DOHH2 (cell line): Measurements from ENCODE around the gene IQCC.

Experiments
- H3F3A ChIP-seq: fragments of 200-600 bp; sonication (generic), shearing (Covaris generic); 2 replicates; pipeline ENCODE4 v1.6.0; 2016; ENCODE audit warnings: antibody characterized with exemption, mild to moderate bottlenecking; ENCODE audit not compliant: control insufficient read depth, insufficient read depth
- H3K27ac ChIP-seq: fragments of 200-600 bp; sonication (generic); 2 replicates; pipeline ENCODE4 v1.5.1; 2014; ENCODE audit warnings: low read depth, mild to moderate bottlenecking, low read length, moderate library complexity
- H3K27me3 ChIP-seq: fragments of 200-600 bp; sonication (generic); 2 replicates; pipeline ENCODE4 v1.6.1; 2014; ENCODE audit warnings: mild to moderate bottlenecking, low read length, mixed read lengths; ENCODE audit not compliant: control insufficient read depth
- H3K36me3 ChIP-seq: fragments of 200-600 bp; sonication (generic); 2 replicates; pipeline ENCODE4 v1.6.1; 2014; ENCODE audit warnings: mild to moderate bottlenecking, low read length, moderate library complexity, mixed read lengths; ENCODE audit not compliant: control insufficient read depth
- H3K4me1 ChIP-seq: fragments of 200-600 bp; sonication (generic); 2 replicates; pipeline ENCODE4 v1.6.1; 2014; ENCODE audit warnings: mild to moderate bottlenecking, low read length, mixed read lengths; ENCODE audit not compliant: control insufficient read depth
- H3K4me2 ChIP-seq: fragments of 200-600 bp; sonication (generic); 2 replicates; pipeline ENCODE4 v1.6.0; 2014; ENCODE audit warnings: mild to moderate bottlenecking, low read length, moderate library complexity
- H3K4me3 ChIP-seq: fragments of 200-600 bp; sonication (generic); 2 replicates; pipeline ENCODE4 v1.5.1; 2014; ENCODE audit warnings: mild to moderate bottlenecking, low read length, mixed read lengths
- H3K79me2 ChIP-seq: fragments of 200-600 bp; sonication (generic); 2 replicates; pipeline ENCODE4 v1.6.1; 2014; ENCODE audit warnings: mild to moderate bottlenecking, low read length, mixed read lengths; ENCODE audit not compliant: control insufficient read depth
- H3K9me2 ChIP-seq: fragments of 200-600 bp; sonication (generic); replicated peaks from 2 replicates; pipeline ENCODE4 v1.6.1; 2014; ENCODE audit warnings: mild to moderate bottlenecking, low read length, mixed read lengths; ENCODE audit not compliant: control insufficient read depth
- H3K9me3 ChIP-seq: fragments of 200-600 bp; sonication (generic); 2 replicates; pipeline ENCODE4 v1.6.1; 2014; ENCODE audit warnings: antibody characterized with exemption, low read length, mixed read lengths; ENCODE audit not compliant: control insufficient read depth, insufficient read depth
- H4K20me1 ChIP-seq: fragments of 200-600 bp; sonication (generic); 2 replicates; pipeline ENCODE4 v1.6.0; 2014; ENCODE audit warnings: low read depth, mild to moderate bottlenecking, antibody characterized with exemption, low read length, moderate library complexity; ENCODE audit not compliant: control insufficient read depth, insufficient read depth
- CTCF ChIP-seq: fragments of 200-600 bp; sonication (generic); IDR thresholded peaks from one replicate; pipeline ENCODE4 v1.5.1; 2014; ENCODE audit warnings: antibody characterized with exemption, mild to moderate bottlenecking, low read depth, low read length; ENCODE audit not compliant: poor library complexity, severe bottlenecking
- EZH2phosphoT487 ChIP-seq: fragments of 200-600 bp; sonication (generic); IDR thresholded peaks from 2 replicates; pipeline ENCODE4 v1.6.1; 2017; ENCODE audit warnings: borderline replicate concordance, mild to moderate bottlenecking, antibody characterized with exemption, low read length, moderate library complexity, mixed read lengths

The IQCC gene

GRCh38 chr1:32223683-32224082 is 18.2 kb downstream of the IQCC start:
- Histone ChIP-seq H3K9me3 (no peaks in the 10 kb centered on the region), H3K9me2 (no peaks in the 10 kb centered on the region), H3F3A (0 out of 2 replicates have a peak, but pooled peaks cover 2% of the 10 kb centered on the region), H3K27ac (no peak overlapping the region), H3K79me2 (peaks cover 42% of the 10 kb centered on the region), H3K36me3 (peaks cover 53% of the 10 kb centered on the region), H3K4me3 (peak overlapping the region; percentile 99), H4K20me1 (no peaks in the 10 kb centered on the region), H3K27me3 (no peaks in the 10 kb centered on the region), H3K4me1 (peaks cover 30% of the 10 kb centered on the region), H3K4me2 (peak overlapping the region; percentile 76)
- no peak for TF ChIP-seq CTCF
- no peak for TF ChIP-seq EZH2phosphoT487

GRCh38 chr1:32224285-32224684 is 18.8 kb downstream of the IQCC start:
- no peak for TF ChIP-seq EZH2phosphoT487
- TF ChIP-seq CTCF = no peak
- H3K4me1 ChIP-seq = peaks cover 30% of the 10 kb centered on the region
- no peaks in the 10 kb centered on the region for H3K9me3 ChIP-seq
- no peak overlapping the region for H3K4me3 ChIP-seq
- H3K36me3 ChIP-seq = peaks cover 58% of the 10 kb centered on the region
- no peaks in the 10 kb centered on the region for H3K27me3 ChIP-seq
- H3F3A ChIP-seq = 0 out of 2 replicates have a peak, but pooled peaks cover 2% of the 10 kb centered on the region
- H3K4me2 ChIP-seq = peak overlapping the region; percentile 76; the same call in 1 of the 2 replicates
- no peaks in the 10 kb centered on the region for H4K20me1 ChIP-seq
- H3K27ac ChIP-seq = no peak overlapping the region
- H3K79me2 ChIP-seq = peaks cover 42% of the 10 kb centered on the region
- H3K9me2 ChIP-seq = no peaks in the 10 kb centered on the region

GRCh38 chr1:32228771-32229170 is 23.3 kb downstream of the IQCC start:
- Histone ChIP-seq H3K27ac (no peak overlapping the region), H3K9me2 (no peaks in the 10 kb centered on the region), H3K4me1 (peaks cover 4% of the 10 kb centered on the region), H3K4me3 (no peak overlapping the region), H3K4me2 (no peak overlapping the region), H3K9me3 (no peaks in the 10 kb centered on the region), H4K20me1 (no peaks in the 10 kb centered on the region), H3K36me3 (peaks cover 73% of the 10 kb centered on the region), H3F3A (peaks cover 11% of the 10 kb centered on the region), H3K27me3 (no peaks in the 10 kb centered on the region), H3K79me2 (peaks cover 11% of the 10 kb centered on the region)
- TF ChIP-seq EZH2phosphoT487 (no peak), CTCF (no peak)
